GM12864 (cell line): ENCODE measurements around the gene PDLIM1.
A peak's percentile ranks its signal among the peaks of the same experiment; 100 is the strongest.

Experiments used
- DNase-seq: peaks from one replicate; pipeline ENCODE4 v3.0.0-alpha.2; 2011; ENCODE audit warnings: low read depth
- H3K4me3 ChIP-seq: 2 replicates; pipeline ENCODE4 v1.5.1; 2011; ENCODE audit warnings: mild to moderate bottlenecking, low read depth, low read length, control low read depth
- TF ChIP-seq, protein P1 (sequence below): IDR thresholded peaks from 2 replicates; pipeline ENCODE4 v1.5.1; 2011; ENCODE audit warnings: low read depth, mild to moderate bottlenecking, moderate library complexity, low read length, control low read depth, inconsistent platforms; ENCODE audit errors: missing control alignments

Gene PDLIM1

GRCh38 chr10:95253007-95253406 lies 37.8 kb downstream of the PDLIM1 start:
- TF ChIP-seq, protein P1, sequence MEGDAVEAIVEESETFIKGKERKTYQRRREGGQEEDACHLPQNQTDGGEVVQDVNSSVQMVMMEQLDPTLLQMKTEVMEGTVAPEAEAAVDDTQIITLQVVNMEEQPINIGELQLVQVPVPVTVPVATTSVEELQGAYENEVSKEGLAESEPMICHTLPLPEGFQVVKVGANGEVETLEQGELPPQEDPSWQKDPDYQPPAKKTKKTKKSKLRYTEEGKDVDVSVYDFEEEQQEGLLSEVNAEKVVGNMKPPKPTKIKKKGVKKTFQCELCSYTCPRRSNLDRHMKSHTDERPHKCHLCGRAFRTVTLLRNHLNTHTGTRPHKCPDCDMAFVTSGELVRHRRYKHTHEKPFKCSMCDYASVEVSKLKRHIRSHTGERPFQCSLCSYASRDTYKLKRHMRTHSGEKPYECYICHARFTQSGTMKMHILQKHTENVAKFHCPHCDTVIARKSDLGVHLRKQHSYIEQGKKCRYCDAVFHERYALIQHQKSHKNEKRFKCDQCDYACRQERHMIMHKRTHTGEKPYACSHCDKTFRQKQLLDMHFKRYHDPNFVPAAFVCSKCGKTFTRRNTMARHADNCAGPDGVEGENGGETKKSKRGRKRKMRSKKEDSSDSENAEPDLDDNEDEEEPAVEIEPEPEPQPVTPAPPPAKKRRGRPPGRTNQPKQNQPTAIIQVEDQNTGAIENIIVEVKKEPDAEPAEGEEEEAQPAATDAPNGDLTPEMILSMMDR: no peak
- H3K4me3 ChIP-seq: no peak overlapping the region
- no peak for DNase-seq

DNA sequence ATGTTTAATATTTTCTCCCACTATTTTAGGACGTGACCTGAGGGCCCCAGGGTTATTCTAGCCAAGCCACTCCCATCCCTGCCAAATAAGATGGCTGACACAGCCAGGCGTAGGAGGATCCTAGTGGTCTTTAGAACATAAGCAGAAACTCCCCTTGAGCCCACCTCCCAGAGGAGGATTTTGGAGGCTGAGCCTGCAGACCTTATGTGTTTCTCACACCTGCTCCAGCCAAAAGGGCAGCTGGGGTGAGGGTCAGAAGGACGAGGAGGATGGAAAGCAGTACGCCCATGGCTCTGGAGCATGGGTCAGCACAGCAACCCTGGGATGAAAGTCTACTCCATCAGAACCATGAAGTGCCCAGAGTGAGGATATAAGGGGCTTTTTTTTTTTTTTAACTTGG lies 39.9 kb downstream of the PDLIM1 start:
- TF ChIP-seq, protein P1: no peak
- DNase-seq: no peak
- H3K4me3 ChIP-seq: no peak overlapping the region

DNA sequence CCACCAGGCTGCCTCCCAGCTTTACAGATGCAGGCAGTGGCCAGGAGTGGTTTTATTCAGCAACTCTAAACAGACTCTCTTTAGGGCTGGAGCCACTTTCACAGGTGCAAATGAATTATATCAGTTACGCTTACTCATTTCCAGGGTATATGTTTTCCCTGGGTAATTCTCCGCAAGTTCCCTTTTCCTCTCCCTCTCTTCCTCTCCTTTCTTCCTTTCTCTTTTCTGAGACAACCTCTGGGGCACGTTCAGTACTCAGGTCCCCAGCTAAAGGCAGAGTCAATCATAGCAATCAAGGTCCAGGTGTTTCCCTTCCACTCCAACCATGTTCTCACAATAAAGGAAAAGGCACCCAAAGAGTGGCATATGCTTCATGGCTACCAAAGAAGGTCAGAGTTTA lies 41.3 kb downstream of the PDLIM1 start:
- DNase-seq: no peak
- TF ChIP-seq, protein P1: no peak
- H3K4me3 ChIP-seq: no peak overlapping the region

DNA sequence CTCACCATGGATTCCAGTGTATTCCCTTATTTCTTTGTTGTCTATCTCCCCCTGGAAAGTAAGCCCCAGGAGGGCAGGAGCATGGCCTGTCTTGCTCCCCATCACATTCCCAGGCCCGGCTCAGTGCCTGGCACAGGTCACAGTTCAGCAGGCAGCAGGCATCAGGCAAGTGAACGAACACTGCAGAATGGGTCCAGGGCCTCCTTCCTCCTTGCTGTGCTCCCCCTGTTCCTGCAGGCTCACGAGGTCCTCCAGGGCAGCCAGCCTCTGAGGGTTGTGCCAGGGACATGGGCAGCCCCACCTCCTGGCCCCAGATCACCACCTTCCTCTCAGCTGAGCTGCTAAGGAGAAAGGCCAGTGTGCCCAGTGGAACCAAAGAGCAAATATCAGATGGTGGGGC lies 41.8 kb downstream of the PDLIM1 start:
- TF ChIP-seq, protein P1: no peak

DNA sequence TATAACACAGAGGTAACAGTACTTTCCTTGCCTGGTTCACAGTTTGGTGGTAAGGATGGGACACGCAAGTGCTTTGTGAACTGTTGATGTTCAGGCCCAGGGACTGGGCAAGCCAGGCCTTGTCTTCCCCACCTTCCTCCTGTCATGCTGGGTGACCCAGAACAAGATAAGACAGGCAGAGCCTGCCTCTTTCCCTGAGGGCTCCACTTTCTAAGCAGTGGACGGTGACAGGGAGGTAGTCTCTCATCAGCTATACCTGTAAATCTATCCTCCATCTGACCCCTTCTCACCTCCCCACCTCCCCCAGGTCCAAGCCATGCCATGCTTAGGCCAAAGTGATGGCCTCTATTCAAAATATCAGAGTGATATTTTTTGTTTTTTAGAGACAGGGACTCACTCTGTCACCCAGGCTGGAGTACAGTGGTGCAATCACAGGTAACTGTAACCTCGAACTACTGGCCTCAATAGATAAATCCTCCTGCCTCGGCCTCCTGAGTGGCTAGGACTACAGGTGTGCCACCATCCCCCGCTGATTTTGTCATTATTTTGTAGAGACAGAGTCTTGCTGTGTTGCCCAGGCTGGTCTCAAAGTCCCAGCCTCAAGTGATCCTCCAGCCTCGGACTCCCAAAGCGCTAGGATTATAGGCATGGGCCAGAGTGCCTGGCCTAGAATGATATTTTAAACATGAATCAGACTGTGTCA lies 42.8 kb downstream of the PDLIM1 start:
- DNase-seq: no peak
- TF ChIP-seq, protein P1: no peak
- no peak overlapping the region for H3K4me3 ChIP-seq

More for the DNA sequence above, 41.8 kb downstream of the PDLIM1 start:
- no peak overlapping the region for H3K4me3 ChIP-seq
- DNase-seq: no peak

DNA sequence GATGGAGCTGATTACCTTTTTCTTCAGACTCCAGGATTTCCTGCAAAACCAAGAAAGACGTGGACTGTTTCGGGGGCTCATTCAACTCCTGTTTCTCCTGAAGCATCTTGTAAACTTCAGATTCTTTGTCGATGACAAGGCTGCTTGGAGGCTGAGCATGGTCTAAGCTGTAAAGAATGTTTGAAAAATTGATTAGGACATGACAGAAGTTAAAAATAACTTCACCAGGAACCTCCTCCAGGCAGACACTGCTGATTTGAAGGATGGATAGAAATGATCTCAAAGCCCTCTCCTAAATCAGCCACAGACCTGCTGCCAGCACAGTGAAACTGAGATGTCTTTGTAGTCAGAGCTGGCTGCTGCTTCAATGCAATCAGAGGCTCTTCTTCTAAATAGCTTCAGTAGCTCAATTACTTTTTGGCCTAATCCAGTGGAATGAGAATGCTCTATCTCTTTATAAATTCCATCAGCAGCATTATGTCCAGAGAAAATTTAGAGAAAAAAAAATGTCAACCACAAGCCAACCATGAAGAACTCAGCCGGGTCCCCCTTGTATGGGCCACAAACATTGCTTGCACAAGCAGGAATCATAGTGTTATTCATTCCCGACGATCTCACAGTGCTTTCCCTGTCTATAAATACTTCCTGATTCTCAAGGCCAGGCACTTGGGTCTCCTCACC lies 43.5 kb downstream of the PDLIM1 start:
- H3K4me3 ChIP-seq: no peak overlapping the region
- DNase-seq: no peak
- TF ChIP-seq, protein P1: no peak

DNA sequence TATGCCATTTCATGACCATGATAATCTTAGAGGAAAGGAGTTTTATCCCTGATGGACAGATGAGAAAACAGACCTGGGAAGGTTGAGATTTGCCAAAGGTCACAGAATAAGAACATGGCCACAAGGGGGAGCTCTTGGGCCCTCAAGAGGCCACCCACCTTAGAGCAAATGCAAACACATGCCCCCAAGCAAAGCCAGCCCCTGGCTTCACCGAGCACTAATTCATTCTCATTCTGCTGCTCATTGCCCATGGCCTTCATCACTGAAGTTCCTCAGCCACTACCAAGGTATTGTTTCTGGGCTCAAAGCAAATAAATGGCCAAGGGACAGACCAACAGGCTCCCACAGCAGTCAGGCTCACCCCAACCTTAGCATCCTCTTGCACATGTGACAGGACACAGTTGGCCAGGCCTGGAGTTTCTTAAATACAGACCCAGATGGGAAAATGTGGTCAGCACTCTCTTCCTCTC lies 44.2 kb downstream of the PDLIM1 start:
- no peak overlapping the region for H3K4me3 ChIP-seq
- TF ChIP-seq, protein P1: peak; percentile 84
- peak; percentile 57 for DNase-seq
